GM12878 (cell line): ENCODE results near the gene HHLA2. TPM values are rescaled to one million over a fixed set of nuclear protein-coding genes. Genes with fewer than 3 reads are reported as not detected.

Experiments used
- ATAC-seq: fragments of 200-7000 bp; cut with Tn5 transposase; 3 replicates; pipeline ENCODE4 v1.9.1; 2020; ENCODE audit warnings: mild to moderate bottlenecking, moderate library complexity
- BruUV-seq: library from RNA; stranded (reverse); fragments of 400-500 nt; replicated peaks from 2 replicates; lab custom pipeline; 2021; lab: Mats Ljungman, UMichigan
- CTCF ChIA-PET: fragments of 300-600 bp; sonication (Branson Sonifier 250); formaldehyde crosslinking; extraction: SDS; loops from one replicate; lab custom pipeline; 2021; ENCODE audit warnings: inconsistent platforms; lab: Yijun Ruan, JAX
- POLR2A ChIA-PET: fragments of 350-600 bp; formaldehyde crosslinking; extraction: SDS; loops from one replicate; lab custom pipeline; 2021; ENCODE audit warnings: inconsistent platforms; lab: Charles Lee
- RAD21 ChIA-PET: fragments of 300-600 bp; sonication (Branson Sonifier 250); formaldehyde crosslinking; loops from one replicate; lab custom pipeline; 2023; ENCODE audit warnings: antibody characterized with exemption; ENCODE audit not compliant: unreplicated experiment; lab: Charles Lee
- SMC1A ChIA-PET: fragments of 300-600 bp; sonication (Branson Sonifier 250); formaldehyde crosslinking; loops from one replicate; lab custom pipeline; 2023; ENCODE audit not compliant: unreplicated experiment, uncharacterized antibody; lab: Charles Lee
- DNase-seq: peaks from one replicate; pipeline ENCODE4 v3.0.0-alpha.2; 2011; ENCODE audit warnings: low read depth, low spot score
- FAIRE-seq: peaks from 3 replicates; lab custom pipeline; 2011; peaks lifted over from hg19 to GRCh38; lab: Jason Lieb, UNC
- H2AFZ ChIP-seq: 2 replicates; pipeline ENCODE4 v1.6.0; 2011; ENCODE audit warnings: low read depth, low read length, control low read depth; ENCODE audit not compliant: control insufficient read depth
- H3K27ac ChIP-seq: 2 replicates; pipeline ENCODE4 v1.5.1; 2011; ENCODE audit warnings: control low read depth; ENCODE audit not compliant: control insufficient read depth, insufficient read depth
- H3K27me3 ChIP-seq, 2 experiments: replicated peaks in 1 of 2; 2 replicates each; pipeline versions ENCODE4 v1.6.0 to v1.6.1; 2011; ENCODE audit warnings: low read length in 1 of 2; ENCODE audit not compliant: control insufficient read depth in 2 of 2, insufficient read depth in 2 of 2
- H3K36me3 ChIP-seq, 2 experiments: 2 replicates each; pipeline ENCODE4 v1.5.1; 2011; ENCODE audit warnings: low read length in 1 of 2; ENCODE audit not compliant: control insufficient read depth in 2 of 2, insufficient read depth in 2 of 2
- H3K4me1 ChIP-seq: 2 replicates; pipeline ENCODE4 v1.6.1; 2011; ENCODE audit warnings: mild to moderate bottlenecking, low read length, moderate library complexity, mixed read lengths; ENCODE audit not compliant: control insufficient read depth, insufficient read depth
- H3K4me2 ChIP-seq: 2 replicates; pipeline ENCODE4 v1.6.0; 2011; ENCODE audit warnings: control low read depth; ENCODE audit not compliant: control insufficient read depth, insufficient read depth
- H3K4me3 ChIP-seq: fragments of 200-600 bp; sonication (generic); 2 replicates; pipeline ENCODE4 v1.5.1; 2016
- H3K79me2 ChIP-seq: 2 replicates; pipeline ENCODE4 v1.6.0; 2011; ENCODE audit warnings: low read length; ENCODE audit not compliant: control insufficient read depth, insufficient read depth
- H3K9ac ChIP-seq: 2 replicates; pipeline ENCODE4 v1.8.0; 2011; ENCODE audit warnings: low read length, control low read depth, mixed read lengths; ENCODE audit not compliant: control insufficient read depth, insufficient read depth
- H3K9me3 ChIP-seq: replicated peaks from 3 replicates; pipeline ENCODE4 v1.5.1; 2011; ENCODE audit warnings: mild to moderate bottlenecking, low read length; ENCODE audit not compliant: control insufficient read depth, insufficient read depth
- H4K20me1 ChIP-seq: 2 replicates; pipeline ENCODE4 v1.6.0; 2011; ENCODE audit not compliant: control insufficient read depth, insufficient read depth
- BCLAF1 ChIP-seq: fragments of 450-650 bp; IDR thresholded peaks from 2 replicates; pipeline ENCODE4 v1.6.1; 2017; ENCODE audit warnings: antibody characterized with exemption, mild to moderate bottlenecking, moderate library complexity
- BHLHE40 ChIP-seq, 2 experiments: fragments of 450-650 bp in 1 of 2; IDR thresholded peaks; 2 replicates each; pipeline ENCODE4 v1.6.1; 2011 to 2017; ENCODE audit warnings: low read depth in 2 of 2, borderline replicate concordance in 1 of 2, improper control_type of control experiment in 1 of 2, low read length in 1 of 2, mild to moderate bottlenecking in 1 of 2
- E2F8 ChIP-seq: fragments of 450-650 bp; IDR thresholded peaks from 2 replicates; pipeline ENCODE4 v1.6.1; 2018; ENCODE audit warnings: mild to moderate bottlenecking, low read depth, moderate library complexity; ENCODE audit not compliant: partially characterized antibody
- SIX5 ChIP-seq: IDR thresholded peaks from 2 replicates; pipeline ENCODE4 v1.6.1; 2011; ENCODE audit warnings: mild to moderate bottlenecking, low read depth, low read length, moderate library complexity; ENCODE audit not compliant: severe bottlenecking
- SMAD1 ChIP-seq: fragments of 450-650 bp; IDR thresholded peaks from 2 replicates; pipeline ENCODE4 v1.6.1; 2018; ENCODE audit warnings: mild to moderate bottlenecking, low read depth; ENCODE audit not compliant: partially characterized antibody
- TCF12 ChIP-seq: IDR thresholded peaks from 2 replicates; pipeline ENCODE4 v1.6.1; 2011; ENCODE audit warnings: low read depth, mild to moderate bottlenecking, low read length
- ZBTB4 ChIP-seq: fragments of 450-650 bp; formaldehyde crosslinking; IDR thresholded peaks from 2 replicates; pipeline ENCODE4 v1.4.0; 2022; ENCODE audit warnings: mild to moderate bottlenecking, moderate library complexity
- in situ Hi-C: fragments of 300-500 bp; cut with MboI; formaldehyde crosslinking; loops from 9 replicates; pipeline ENCODE4 v1.14.3; 2018; ENCODE audit warnings: mixed read lengths
- intact Hi-C: fragments of 100-400 bp; cut with micrococcal nuclease; formaldehyde crosslinking; loops from one replicate; pipeline ENCODE4 v1.14.2; 2022; ENCODE audit not compliant: unreplicated experiment
- polyA plus RNA-seq, 11 experiments: library from polyadenylated mRNA; depleted of rRNA in 4 of 11; unstranded in 6 of 11; stranded (reverse) in 5 of 11; fragments of >200 nt; fragmentation: Nextera tagmentation in 4 of 11; fragmentation: Illumina TruSeq in 1 of 11; extraction: Ambion mirVana in 4 of 11; extraction: Trizol in 1 of 11; gene quantifications; 1 replicate in 1 of 11; 2 replicates in 10 of 11; pipeline versions ENCODE4 v1.2.1 to v1.2.3, GENCODE V29; 2011 to 2016; ENCODE audit warnings: inconsistent platforms in 2 of 11, missing spikeins in 2 of 11, low read depth in 1 of 11
- total RNA-seq, 4 experiments: library from RNA; depleted of rRNA in 3 of 4; stranded (reverse); fragments of >200 nt in 3 of 4; fragmentation: Illumina TruSeq in 1 of 4; extraction: Trizol in 1 of 4; gene quantifications; 2 replicates each; pipeline versions ENCODE4 v1.2.1 to v1.2.3, GENCODE V29; 2013 to 2021
- TF ChIP-seq, protein P1 (sequence below): fragments of 150-350 bp; IDR thresholded peaks from 2 replicates; pipeline ENCODE4 v1.6.1; 2016; ENCODE audit warnings: low read depth, low read length

The HHLA2 gene
- total and polyA plus RNA-seq, 10 of the 15 experiments (the other 5 are each of a cell fraction or from before 2014, with no cell fraction given): 0.11 to 1.3 (median 0.28) TPM; not detected in 1

GRCh38 chr3:108329508-108329907, 33.2 kb downstream of the HHLA2 start (continued):
- no peak for TF ChIP-seq E2F8
- no peak for TF ChIP-seq ZBTB4 (CRISPR knock-in tag)
- TF ChIP-seq, all 136 proteins: peak for 0

DNA sequence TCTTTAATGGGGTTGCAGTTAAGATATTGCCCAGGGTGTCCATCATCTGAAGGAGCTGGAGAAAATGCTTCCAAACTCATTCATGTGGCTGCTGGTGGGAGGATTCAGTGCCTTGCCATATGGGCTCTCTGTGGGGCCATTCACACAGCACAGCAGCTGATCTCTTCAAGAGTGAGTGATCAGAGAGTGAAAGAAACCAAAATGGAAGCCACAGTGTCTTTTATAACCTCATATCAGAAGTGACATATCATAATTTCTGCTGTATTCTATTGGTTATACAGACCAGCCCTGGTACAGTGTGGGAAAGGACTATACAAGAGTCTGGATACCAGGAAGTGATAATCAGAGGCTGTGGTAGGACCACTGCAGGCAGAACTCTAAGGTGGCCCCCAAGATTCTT, 33.6 kb downstream of the HHLA2 start:
- in situ Hi-C loops (no loop called here), intact Hi-C loops (no loop called here)
- no peaks in the 10 kb centered on the region for H3K79me2 ChIP-seq
- no peaks in the 10 kb centered on the region; the same call in 2 of the 3 replicates for H3K9me3 ChIP-seq
- no peaks in the 10 kb centered on the region for H3K36me3 ChIP-seq
- CTCF ChIA-PET: interaction anchor here (2.0 kb wide), 1 partner anchor 11 kb away, joined by 4 read pairs; no protein-coding TSS in a partner anchor
- DNase-seq: no peak
- no peak for FAIRE-seq
- no peak overlapping the region for H3K27ac ChIP-seq
- H3K9ac ChIP-seq: no peak overlapping the region
- SMC1A ChIA-PET: no interaction called here
- RAD21 ChIA-PET: no interaction called here
- H3K27me3 ChIP-seq: no peaks in the 10 kb centered on the region
- no peak overlapping the region for H3K4me2 ChIP-seq
- POLR2A ChIA-PET: no interaction called here
- BruUV-seq: no TSS peak
- no peak overlapping the region for H2AFZ ChIP-seq
- H3K4me3 ChIP-seq: no peak overlapping the region
- no peak for TF ChIP-seq BCLAF1
- no peak for TF ChIP-seq SIX5
- no peak for TF ChIP-seq TCF12
- TF ChIP-seq SMAD1: no peak
- TF ChIP-seq, protein P1, sequence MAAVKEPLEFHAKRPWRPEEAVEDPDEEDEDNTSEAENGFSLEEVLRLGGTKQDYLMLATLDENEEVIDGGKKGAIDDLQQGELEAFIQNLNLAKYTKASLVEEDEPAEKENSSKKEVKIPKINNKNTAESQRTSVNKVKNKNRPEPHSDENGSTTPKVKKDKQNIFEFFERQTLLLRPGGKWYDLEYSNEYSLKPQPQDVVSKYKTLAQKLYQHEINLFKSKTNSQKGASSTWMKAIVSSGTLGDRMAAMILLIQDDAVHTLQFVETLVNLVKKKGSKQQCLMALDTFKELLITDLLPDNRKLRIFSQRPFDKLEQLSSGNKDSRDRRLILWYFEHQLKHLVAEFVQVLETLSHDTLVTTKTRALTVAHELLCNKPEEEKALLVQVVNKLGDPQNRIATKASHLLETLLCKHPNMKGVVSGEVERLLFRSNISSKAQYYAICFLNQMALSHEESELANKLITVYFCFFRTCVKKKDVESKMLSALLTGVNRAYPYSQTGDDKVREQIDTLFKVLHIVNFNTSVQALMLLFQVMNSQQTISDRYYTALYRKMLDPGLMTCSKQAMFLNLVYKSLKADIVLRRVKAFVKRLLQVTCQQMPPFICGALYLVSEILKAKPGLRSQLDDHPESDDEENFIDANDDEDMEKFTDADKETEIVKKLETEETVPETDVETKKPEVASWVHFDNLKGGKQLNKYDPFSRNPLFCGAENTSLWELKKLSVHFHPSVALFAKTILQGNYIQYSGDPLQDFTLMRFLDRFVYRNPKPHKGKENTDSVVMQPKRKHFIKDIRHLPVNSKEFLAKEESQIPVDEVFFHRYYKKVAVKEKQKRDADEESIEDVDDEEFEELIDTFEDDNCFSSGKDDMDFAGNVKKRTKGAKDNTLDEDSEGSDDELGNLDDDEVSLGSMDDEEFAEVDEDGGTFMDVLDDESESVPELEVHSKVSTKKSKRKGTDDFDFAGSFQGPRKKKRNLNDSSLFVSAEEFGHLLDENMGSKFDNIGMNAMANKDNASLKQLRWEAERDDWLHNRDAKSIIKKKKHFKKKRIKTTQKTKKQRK: no peak
- no peak for TF ChIP-seq BHLHE40 (IDR thresholded peaks at IDR 0.05; ENCODE audit: borderline replicate concordance in 1 of 2, low read depth in 2 of 2, low read length in 1 of 2)
- no peaks in the 10 kb centered on the region for H4K20me1 ChIP-seq
- H3K4me1 ChIP-seq: no peaks in the 10 kb centered on the region
- ATAC-seq: no peak
